ENCODE measurements around the gene ZSCAN16.
"Not testable (repeated sequence)": the region's sequence is repeated elsewhere in the genome, so short reads cannot be mapped to it uniquely, and the experiment has no call there.

The ZSCAN16 gene

GRCh38 chr6:28081486-28081751, 43.0 kb upstream of the ZSCAN16 start:
- ChIA-PET CTCF (no interaction called here), POLR2A (interaction anchor here (1.1 kb wide), 1 partner anchor 23 kb away, joined by 4 read pairs; no protein-coding TSS in a partner anchor)
- TF ChIP-seq SP1 (IDR thresholded peaks at IDR 0.05): no peak
- TF ChIP-seq SUZ12 (IDR thresholded peaks at IDR 0.05): no peak
- peak; percentile 2; the same call in 1 of the 2 replicates for TF ChIP-seq L3MBTL2 (conservative IDR thresholded peaks at IDR 0.05)
- no peak for DNase-seq (ENCODE audit: extremely low spot score)

DNA sequence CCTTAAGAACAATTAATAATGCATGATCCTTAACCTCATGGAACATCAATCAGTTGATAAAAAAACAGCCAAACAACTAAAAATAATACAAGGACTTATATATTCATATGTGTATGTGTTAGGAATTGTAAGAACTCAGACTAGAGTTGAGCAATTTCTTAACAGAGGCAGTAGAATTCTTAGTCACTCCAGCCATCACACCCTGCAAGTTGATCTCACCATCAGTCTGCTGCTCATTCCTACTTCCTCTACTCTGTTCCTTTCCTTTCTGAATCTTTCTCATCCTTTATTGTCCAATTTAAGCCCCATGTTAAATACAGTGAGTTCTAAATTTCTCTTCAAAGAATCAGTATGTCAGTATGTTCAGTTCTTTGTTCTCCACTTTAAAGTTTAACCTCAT, 41.5 kb upstream of the ZSCAN16 start:
- DNase-seq (ENCODE audit: extremely low spot score): no peak

DNA sequence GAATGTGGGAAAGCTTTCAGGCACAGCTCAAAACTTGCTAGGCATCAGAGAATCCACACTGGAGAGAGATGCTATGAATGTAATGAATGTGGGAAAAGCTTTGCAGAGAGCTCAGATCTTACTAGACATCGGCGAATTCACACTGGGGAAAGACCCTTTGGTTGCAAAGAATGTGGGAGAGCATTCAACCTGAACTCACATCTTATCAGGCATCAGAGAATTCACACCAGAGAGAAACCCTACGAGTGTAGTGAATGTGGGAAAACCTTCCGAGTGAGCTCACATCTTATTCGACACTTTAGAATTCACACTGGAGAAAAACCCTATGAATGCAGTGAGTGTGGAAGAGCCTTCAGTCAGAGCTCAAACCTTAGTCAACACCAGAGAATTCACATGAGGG, 35.4 kb upstream of the ZSCAN16 start:
- ChIA-PET CTCF (no interaction called here), POLR2A (interaction anchor here (0.6 kb wide), 1 partner anchor 16 kb away, joined by 3 read pairs; no protein-coding TSS in a partner anchor)
- no peak for DNase-seq (ENCODE audit: extremely low spot score)
- TF ChIP-seq, protein P1, sequence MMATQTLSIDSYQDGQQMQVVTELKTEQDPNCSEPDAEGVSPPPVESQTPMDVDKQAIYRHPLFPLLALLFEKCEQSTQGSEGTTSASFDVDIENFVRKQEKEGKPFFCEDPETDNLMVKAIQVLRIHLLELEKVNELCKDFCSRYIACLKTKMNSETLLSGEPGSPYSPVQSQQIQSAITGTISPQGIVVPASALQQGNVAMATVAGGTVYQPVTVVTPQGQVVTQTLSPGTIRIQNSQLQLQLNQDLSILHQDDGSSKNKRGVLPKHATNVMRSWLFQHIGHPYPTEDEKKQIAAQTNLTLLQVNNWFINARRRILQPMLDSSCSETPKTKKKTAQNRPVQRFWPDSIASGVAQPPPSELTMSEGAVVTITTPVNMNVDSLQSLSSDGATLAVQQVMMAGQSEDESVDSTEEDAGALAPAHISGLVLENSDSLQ (IDR thresholded peaks at IDR 0.05): no peak
- TF ChIP-seq CTBP1 (IDR thresholded peaks at IDR 0.05; ENCODE audit: borderline replicate concordance) (no peak), ELF4 (IDR thresholded peaks at IDR 0.05) (no peak), LEF1 (IDR thresholded peaks at IDR 0.05; ENCODE audit: borderline replicate concordance) (no peak), TARDBP (IDR thresholded peaks at IDR 0.05) (no peak)

More for the DNA sequence above, 41.5 kb upstream of the ZSCAN16 start:
- CTCF ChIA-PET: no interaction called here
- POLR2A ChIA-PET: no interaction called here
- TF ChIP-seq FOXK2 (IDR thresholded peaks at IDR 0.05) (no peak), SP1 (IDR thresholded peaks at IDR 0.05) (no peak), HDGF (IDR thresholded peaks at IDR 0.05; ENCODE audit: borderline replicate concordance) (no peak), ZNF384 (IDR thresholded peaks at IDR 0.05) (no peak), BHLHE40 (IDR thresholded peaks at IDR 0.05; ENCODE audit: borderline replicate concordance) (no peak), TARDBP (IDR thresholded peaks at IDR 0.05) (no peak), L3MBTL2 (conservative IDR thresholded peaks at IDR 0.05) (no peak), ARNT (IDR thresholded peaks at IDR 0.05) (no peak), NFRKB (IDR thresholded peaks at IDR 0.05) (no peak), ELF4 (IDR thresholded peaks at IDR 0.05) (no peak), CTBP1 (IDR thresholded peaks at IDR 0.05; ENCODE audit: borderline replicate concordance) (no peak), FOXM1 (IDR thresholded peaks at IDR 0.05; ENCODE audit: borderline replicate concordance) (no peak), SUZ12 (IDR thresholded peaks at IDR 0.05) (no peak), LEF1 (IDR thresholded peaks at IDR 0.05; ENCODE audit: borderline replicate concordance) (no peak)
- TF ChIP-seq, protein P1 (IDR thresholded peaks at IDR 0.05): no peak

DNA sequence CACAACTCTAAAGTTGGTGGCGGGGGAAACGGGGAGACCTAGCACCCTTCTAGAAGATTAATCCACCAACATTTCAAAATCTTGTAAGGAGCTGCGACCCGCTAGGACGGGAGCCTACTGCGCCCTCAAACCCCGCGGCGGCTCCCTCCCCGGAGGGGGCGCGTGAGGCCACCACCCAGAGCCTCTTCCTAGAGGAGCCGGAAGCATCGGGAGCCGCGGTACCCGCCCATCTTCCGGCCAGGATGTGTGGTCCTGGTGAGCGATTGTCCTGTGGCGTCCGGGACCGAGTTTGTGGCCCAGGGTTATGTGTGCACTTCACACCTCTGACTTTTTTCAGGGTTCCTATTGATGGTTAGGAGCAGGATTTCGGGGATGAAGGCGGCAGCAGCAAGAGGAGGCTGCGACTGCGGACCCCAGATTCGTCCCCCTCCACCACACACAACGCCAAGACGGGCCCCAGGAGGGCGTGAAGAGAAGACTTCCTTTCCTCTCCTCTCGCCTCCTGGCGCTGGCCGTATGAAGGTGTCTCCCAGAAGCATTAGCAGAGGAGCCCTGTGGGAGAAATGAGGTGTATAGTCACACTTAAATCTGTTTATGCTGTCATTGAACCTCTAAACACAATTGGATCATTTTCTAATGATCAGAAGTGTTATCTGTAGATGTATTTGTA, 33.4 kb upstream of the ZSCAN16 start:
- DNase-seq (ENCODE audit: extremely low spot score): no peak
- ChIA-PET POLR2A (interaction anchor here (4.1 kb wide), 1 partner anchor 14 kb away, joined by 24 read pairs; no protein-coding TSS in a partner anchor), CTCF (interaction anchor here (0.6 kb wide), 1 partner anchor 16 kb away, joined by 3 read pairs; no protein-coding TSS in a partner anchor)
- TF ChIP-seq ELF4 (IDR thresholded peaks at IDR 0.05) (no peak), TARDBP (IDR thresholded peaks at IDR 0.05) (no peak), SP1 (IDR thresholded peaks at IDR 0.05) (no peak), FOXA1 (IDR thresholded peaks at IDR 0.05) (no peak), NFRKB (IDR thresholded peaks at IDR 0.05) (no peak), BHLHE40 (IDR thresholded peaks at IDR 0.05; ENCODE audit: borderline replicate concordance) (no peak), CTBP1 (IDR thresholded peaks at IDR 0.05; ENCODE audit: borderline replicate concordance) (no peak), L3MBTL2 (conservative IDR thresholded peaks at IDR 0.05) (no peak), ARNT (IDR thresholded peaks at IDR 0.05) (no peak), ZNF384 (IDR thresholded peaks at IDR 0.05) (no peak), SUZ12 (IDR thresholded peaks at IDR 0.05) (no peak), LEF1 (IDR thresholded peaks at IDR 0.05; ENCODE audit: borderline replicate concordance) (no peak)
- TF ChIP-seq, protein P1 (IDR thresholded peaks at IDR 0.05): no peak

DNA sequence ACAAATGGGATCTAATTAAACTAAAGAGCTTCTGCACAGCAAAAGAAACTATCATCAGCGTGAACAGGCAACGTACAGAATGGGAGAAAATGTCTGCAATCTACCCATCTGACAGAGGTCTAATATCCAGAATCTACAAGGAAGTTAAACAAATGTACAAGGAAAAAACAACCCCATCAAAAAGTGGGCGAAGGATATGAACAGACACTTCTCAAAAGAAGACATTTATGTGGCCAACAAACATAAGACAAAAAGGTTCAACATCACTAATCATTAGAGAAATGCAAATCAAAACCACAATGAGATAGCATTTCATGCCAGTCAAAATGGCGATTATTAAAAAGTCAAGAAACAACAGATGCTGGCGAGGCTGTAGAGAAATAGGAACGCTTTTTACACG, 22.2 kb upstream of the ZSCAN16 start:
- POLR2A ChIA-PET, CTCF ChIA-PET: not testable (repeated sequence)

GRCh38 chr6:28102699-28103098, 21.7 kb upstream of the ZSCAN16 start:
- DNase-seq (ENCODE audit: extremely low spot score); POLR2A ChIA-PET; CTCF ChIA-PET: not testable (repeated sequence)

More for the DNA sequence above, 22.2 kb upstream of the ZSCAN16 start:
- not testable (repeated sequence) for DNase-seq (ENCODE audit: extremely low spot score)

DNA sequence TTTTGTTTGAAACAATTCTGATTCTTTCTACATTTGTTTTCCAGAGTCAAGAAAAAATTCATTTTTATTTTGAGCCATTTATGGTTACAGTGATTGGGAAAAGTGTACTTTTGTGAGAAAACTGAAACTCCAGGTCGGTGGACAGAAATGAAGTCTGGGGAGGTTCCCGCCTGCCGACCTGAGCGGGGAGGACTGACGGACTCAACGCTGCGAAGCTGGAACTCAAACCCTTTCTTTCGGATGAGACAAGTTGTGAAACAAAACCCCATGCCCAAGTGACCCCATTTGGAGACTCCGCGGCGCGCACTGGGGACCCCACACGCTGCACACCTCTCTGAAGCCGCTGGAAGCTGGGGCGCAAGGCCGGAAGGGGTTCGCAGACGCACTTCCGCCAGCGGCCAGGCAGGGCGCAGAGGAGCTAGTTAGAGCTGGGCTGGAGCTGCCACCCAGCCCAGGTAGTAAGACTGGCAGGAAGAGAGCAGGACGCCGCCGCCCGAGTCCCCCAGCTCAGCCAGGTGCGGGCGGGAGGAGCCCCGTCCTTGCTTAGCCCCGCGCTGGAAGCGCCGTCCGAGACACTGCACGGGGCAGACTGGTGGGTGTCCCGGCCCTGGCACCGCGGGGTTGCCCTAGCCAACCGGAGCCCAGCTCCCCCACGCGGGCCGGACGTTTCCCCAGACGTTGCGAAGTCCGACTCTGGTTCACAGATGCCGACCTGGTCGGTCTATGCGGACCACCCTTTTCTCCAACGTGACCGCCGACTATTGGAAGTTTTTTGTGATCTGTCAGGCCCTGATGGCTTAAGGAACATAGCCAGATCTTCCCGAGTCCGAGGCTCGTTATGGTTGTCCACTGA, 19.8 kb upstream of the ZSCAN16 start:
- TF ChIP-seq TARDBP (IDR thresholded peaks at IDR 0.05): no peak
- TF ChIP-seq ELF4 (IDR thresholded peaks at IDR 0.05): peak; percentile 50; the same call in 1 of the 2 replicates
- no peak for TF ChIP-seq ARNT (IDR thresholded peaks at IDR 0.05)
- no peak for TF ChIP-seq SUZ12 (IDR thresholded peaks at IDR 0.05)
- TF ChIP-seq ZNF384 (IDR thresholded peaks at IDR 0.05): no peak
- no peak for TF ChIP-seq FOXM1 (IDR thresholded peaks at IDR 0.05; ENCODE audit: borderline replicate concordance)
- TF ChIP-seq L3MBTL2 (conservative IDR thresholded peaks at IDR 0.05): peak; percentile 72
- ChIA-PET POLR2A (interaction anchor here (0.6 to 2.2 kb wide), 40 partner anchors 8 to 295 kb away, joined by 3 to 24 read pairs (median 4); partner anchors contain the start of genes ZKSCAN4, ZKSCAN8, ZNF165 and ZSCAN16), CTCF (interaction anchor here (0.8 to 1.2 kb wide), 4 partner anchors 23 to 209 kb away, joined by 3 to 4 read pairs (median 4); no protein-coding TSS in a partner anchor)
- DNase-seq (ENCODE audit: extremely low spot score): peak; percentile 84

All from HEK293T (cell line).